ENCODE results near the gene CH25H.

The CH25H gene

GRCh38 chr10:89226891-89227290 is 19.8 kb upstream of the CH25H start:
- in situ Hi-C loops (cut with HindIII; ENCODE audit: low pct_ligation_motif_present, low sequenced_read_pairs) = no loop called here
- Histone ChIP-seq H3K36me3 (replicated peaks) (peaks cover 5% of the 10 kb centered on the region), H3K4me3 (ENCODE audit: low read depth, low read length) (no peak overlapping the region)

DNA sequence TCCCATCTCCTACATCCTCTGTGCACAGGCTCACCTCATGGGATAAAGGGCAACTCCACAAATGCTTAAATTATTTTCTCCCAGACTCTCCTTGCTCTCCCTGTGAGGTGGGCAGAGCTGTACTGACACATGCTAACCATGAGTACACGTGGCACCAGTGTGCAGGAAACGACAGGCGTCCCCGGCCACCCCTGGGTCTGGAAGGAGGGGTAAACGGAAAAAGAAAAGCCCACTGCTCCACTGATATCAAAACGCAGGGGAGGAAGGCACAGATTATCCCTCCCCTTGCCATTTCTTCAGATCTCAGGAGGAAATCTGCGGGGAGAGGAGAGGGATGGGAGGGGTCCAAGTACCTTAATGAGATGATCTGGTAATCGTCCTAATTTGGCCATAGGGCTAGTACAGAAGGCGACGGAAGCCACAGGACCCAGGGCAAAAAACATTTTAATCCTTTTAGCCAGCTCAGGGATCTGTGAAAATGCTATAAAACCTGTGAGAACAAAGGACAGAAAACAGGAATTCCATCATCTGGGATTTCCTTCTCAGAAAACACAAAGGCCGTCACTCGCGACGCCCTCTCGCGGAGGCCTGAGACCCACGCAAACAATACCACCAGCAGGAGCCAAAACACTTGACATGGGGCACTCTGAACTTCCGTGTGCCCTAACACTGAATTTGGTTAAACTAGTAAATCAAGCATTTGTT is 17.8 kb upstream of the CH25H start:
- Histone ChIP-seq H3K4me3 (ENCODE audit: low read depth, low read length) (no peak overlapping the region), H3K36me3 (replicated peaks) (peaks cover 5% of the 10 kb centered on the region), H3K27me3 (replicated peaks) (no peaks in the 10 kb centered on the region), H3K27ac (no peak overlapping the region)
- no peak for DNase-seq
- TF ChIP-seq CTCF (IDR thresholded peaks at IDR 0.05; ENCODE audit: low read depth, low read length, missing control alignments) = peak; percentile 59
- in situ Hi-C loops (cut with HindIII; ENCODE audit: low pct_ligation_motif_present, low sequenced_read_pairs) = loop anchor here (25.0 kb wide), 1 partner anchor 213 kb away; no protein-coding TSS in a partner anchor

More at GRCh38 chr10:89226891-89227290, 19.8 kb upstream of the CH25H start:
- no peaks in the 10 kb centered on the region for H3K27me3 ChIP-seq (replicated peaks)
- no peak overlapping the region for H3K27ac ChIP-seq
- no peak for TF ChIP-seq CTCF (IDR thresholded peaks at IDR 0.05; ENCODE audit: low read depth, low read length, missing control alignments)
- DNase-seq = no peak

DNA sequence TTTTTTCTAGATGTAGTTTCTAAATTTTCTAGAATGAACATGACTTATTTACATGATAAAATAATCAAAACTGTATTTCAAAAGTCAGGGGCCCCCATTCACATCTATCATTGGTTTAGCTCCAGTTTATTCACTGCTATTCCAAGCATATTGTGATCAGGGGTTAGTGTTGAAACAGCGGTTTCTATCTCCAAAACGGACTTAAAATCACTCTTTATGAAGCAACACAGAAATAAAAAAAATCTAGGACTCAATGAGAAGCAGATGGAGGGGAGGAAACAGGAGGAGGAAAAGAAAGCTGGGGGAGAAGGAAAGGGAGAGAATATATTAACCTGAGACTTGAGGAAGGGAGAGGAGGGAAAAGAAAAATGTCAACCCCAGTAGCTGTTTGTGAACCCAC is 14.8 kb upstream of the CH25H start:
- in situ Hi-C loops (cut with HindIII; ENCODE audit: low pct_ligation_motif_present, low sequenced_read_pairs) = loop anchor here (25.0 kb wide), 1 partner anchor 210 kb away; no protein-coding TSS in a partner anchor
- TF ChIP-seq CTCF (IDR thresholded peaks at IDR 0.05; ENCODE audit: low read depth, low read length, missing control alignments) = no peak
- Histone ChIP-seq H3K36me3 (replicated peaks) (no peaks in the 10 kb centered on the region), H3K27me3 (replicated peaks) (no peaks in the 10 kb centered on the region), H3K27ac (no peak overlapping the region), H3K4me3 (ENCODE audit: low read depth, low read length) (no peak overlapping the region)
- DNase-seq = no peak

- no peak for DNase-seq
- Histone ChIP-seq H3K27ac (no peak overlapping the region), H3K4me3 (ENCODE audit: low read depth, low read length) (no peak overlapping the region), H3K27me3 (replicated peaks) (no peaks in the 10 kb centered on the region), H3K36me3 (replicated peaks) (no peaks in the 10 kb centered on the region)
- in situ Hi-C loops (cut with HindIII; ENCODE audit: low pct_ligation_motif_present, low sequenced_read_pairs) = loop anchor here (25.0 kb wide), 1 partner anchor 207 kb away; no protein-coding TSS in a partner anchor
- TF ChIP-seq CTCF (IDR thresholded peaks at IDR 0.05; ENCODE audit: low read depth, low read length, missing control alignments) = no peak
These were observed 12.5 kb upstream of the CH25H start for GRCh38 chr10:89219513-89220218.

- no peaks in the 10 kb centered on the region for H3K27me3 ChIP-seq (replicated peaks)
- peak; percentile 68 for DNase-seq
- no peak overlapping the region for H3K4me3 ChIP-seq (ENCODE audit: low read depth, low read length)
- in situ Hi-C loops (cut with HindIII; ENCODE audit: low pct_ligation_motif_present, low sequenced_read_pairs) = loop anchor here (25.0 kb wide), 1 partner anchor 205 kb away; no protein-coding TSS in a partner anchor
- no peaks in the 10 kb centered on the region for H3K36me3 ChIP-seq (replicated peaks)
- no peak overlapping the region for H3K27ac ChIP-seq
- peak; percentile 66 for TF ChIP-seq CTCF (IDR thresholded peaks at IDR 0.05; ENCODE audit: low read depth, low read length, missing control alignments)
These were observed 10.2 kb upstream of the CH25H start for GRCh38 chr10:89217057-89217990.
